ENCODE measurements around the gene PDPN. TPM values are rescaled to one million over a fixed set of nuclear protein-coding genes. Genes with fewer than 3 reads are reported as not detected.

PDPN gene
- total RNA-seq, 2 experiments from 2014 or later, result not detected

DNA sequence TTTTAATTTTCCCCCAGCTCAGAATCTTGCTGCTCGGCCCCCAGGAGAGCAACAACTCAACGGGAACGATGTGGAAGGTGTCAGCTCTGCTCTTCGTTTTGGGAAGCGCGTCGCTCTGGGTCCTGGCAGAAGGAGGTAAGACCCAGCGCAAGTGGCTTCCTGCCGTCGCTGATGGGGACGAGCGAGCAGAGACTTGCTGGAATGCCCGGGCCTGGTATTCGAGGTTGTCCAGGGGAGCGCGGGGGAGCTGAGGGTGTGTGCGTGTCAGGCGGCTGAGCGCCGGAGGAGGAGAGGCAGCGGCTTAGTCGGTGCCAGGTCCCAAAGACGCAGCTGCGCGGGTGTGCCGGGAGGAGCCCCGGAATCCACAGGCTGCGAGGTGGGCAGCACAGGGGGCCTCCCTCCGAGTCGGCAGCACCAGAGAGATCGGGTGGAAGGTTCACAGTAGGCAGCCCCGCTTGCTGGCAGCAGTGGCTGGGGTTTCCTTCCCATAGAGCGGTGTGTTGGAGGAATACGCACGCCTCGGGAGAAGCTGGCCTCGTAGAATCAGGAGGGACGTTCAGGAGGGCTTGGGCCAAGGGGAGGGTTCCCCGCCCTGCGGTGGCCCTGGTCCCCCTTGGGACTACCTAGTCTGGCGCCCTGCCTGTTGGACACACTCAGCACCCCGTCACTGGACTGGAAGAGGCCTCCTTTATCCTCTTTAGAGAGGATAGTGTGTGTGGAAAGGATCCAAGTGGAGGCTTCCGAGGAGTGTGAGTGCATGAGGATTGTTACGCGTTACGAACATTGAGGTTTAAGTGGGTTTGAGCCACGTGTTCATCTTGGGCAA, 547 bp downstream of the PDPN start:
- DNase-seq (no peak), ATAC-seq (ENCODE audit: poor library complexity) (no peak)
- Mint-ChIP-seq H3K27me3 (peaks cover 71% of the 10 kb centered on the region), H3K36me3 (ENCODE audit: low read depth) (no peaks in the 10 kb centered on the region), H3K4me1 (ENCODE audit: low read depth) (no peaks in the 10 kb centered on the region), H3K27ac (no peak overlapping the region), H3K9me3 (no peaks in the 10 kb centered on the region), H3K4me3 (no peak overlapping the region)
- peaks cover 48 to 60% of the 10 kb centered on the region in 2 experiments for H3K27me3 ChIP-seq (ENCODE audit: control insufficient read depth in 1 of 2, insufficient read depth in 2 of 2, low read length in 2 of 2)
- H3K36me3 ChIP-seq (ENCODE audit: insufficient read depth, low read length), result no peaks in the 10 kb centered on the region
- intact Hi-C loops (cut with DNase I, micrococcal nuclease), result no loop called here
- H3K4me1 ChIP-seq (ENCODE audit: insufficient read depth, low read length), result no peaks in the 10 kb centered on the region
- ChIA-PET CTCF (no interaction called here), POLR2A (no interaction called here)
- H3K4me3 ChIP-seq (ENCODE audit: low read length), result no peak overlapping the region
- no peak overlapping the region for H3K27ac ChIP-seq (ENCODE audit: low read depth in 1 of 2, low read length in 2 of 2)
- TF ChIP-seq, protein P1, sequence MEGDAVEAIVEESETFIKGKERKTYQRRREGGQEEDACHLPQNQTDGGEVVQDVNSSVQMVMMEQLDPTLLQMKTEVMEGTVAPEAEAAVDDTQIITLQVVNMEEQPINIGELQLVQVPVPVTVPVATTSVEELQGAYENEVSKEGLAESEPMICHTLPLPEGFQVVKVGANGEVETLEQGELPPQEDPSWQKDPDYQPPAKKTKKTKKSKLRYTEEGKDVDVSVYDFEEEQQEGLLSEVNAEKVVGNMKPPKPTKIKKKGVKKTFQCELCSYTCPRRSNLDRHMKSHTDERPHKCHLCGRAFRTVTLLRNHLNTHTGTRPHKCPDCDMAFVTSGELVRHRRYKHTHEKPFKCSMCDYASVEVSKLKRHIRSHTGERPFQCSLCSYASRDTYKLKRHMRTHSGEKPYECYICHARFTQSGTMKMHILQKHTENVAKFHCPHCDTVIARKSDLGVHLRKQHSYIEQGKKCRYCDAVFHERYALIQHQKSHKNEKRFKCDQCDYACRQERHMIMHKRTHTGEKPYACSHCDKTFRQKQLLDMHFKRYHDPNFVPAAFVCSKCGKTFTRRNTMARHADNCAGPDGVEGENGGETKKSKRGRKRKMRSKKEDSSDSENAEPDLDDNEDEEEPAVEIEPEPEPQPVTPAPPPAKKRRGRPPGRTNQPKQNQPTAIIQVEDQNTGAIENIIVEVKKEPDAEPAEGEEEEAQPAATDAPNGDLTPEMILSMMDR (IDR thresholded peaks at IDR 0.05), result no peak
- H3K9me3 ChIP-seq (ENCODE audit: control insufficient read depth in 1 of 2, insufficient read depth in 1 of 2, low read length in 2 of 2), result peaks cover 0 to 11% of the 10 kb centered on the region in 2 experiments

DNA sequence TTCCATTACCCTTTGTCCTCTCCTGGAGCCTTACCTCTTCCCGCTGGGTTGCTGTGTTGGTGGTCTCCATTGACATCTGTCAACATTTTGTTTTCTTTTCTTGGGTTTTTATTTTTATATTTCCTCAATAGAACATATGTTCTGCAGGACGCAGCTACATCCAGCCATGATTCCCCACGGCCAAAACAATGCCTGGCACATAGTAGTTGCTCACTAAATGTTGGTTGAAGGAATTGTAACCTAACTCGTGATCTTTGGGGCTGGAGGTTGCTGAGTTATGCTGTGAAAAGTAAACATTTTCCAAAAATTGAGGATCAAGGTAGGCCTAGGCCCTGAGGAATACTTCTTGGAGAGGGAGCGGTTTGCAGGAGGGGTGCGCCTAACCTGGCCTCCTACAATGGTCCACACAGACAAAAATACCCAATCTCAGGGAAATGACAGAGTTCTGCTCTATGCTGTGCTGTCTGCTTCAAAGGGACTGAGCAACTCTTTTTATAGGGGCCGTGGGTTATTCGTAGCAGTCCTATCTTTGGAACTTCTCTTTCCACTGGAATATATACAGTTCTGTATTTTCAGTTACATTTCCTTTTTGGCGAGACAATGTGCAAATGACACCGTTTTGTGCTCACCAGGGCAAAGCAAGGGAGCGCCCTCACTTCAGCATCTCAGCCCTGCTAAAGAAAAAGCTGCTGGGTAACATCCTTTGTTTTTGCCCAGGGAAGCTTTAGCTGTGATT, 1.4 kb downstream of the PDPN start:
- Mint-ChIP-seq H3K9me3 (no peaks in the 10 kb centered on the region), H3K4me3 (no peak overlapping the region), H3K27ac (no peak overlapping the region), H3K27me3 (peaks cover 71% of the 10 kb centered on the region), H3K4me1 (ENCODE audit: low read depth) (no peaks in the 10 kb centered on the region), H3K36me3 (ENCODE audit: low read depth) (no peaks in the 10 kb centered on the region)
- ChIA-PET POLR2A (no interaction called here), CTCF (no interaction called here)
- H3K4me1 ChIP-seq (ENCODE audit: insufficient read depth, low read length), result no peaks in the 10 kb centered on the region
- ATAC-seq (ENCODE audit: poor library complexity) (no peak), DNase-seq (no peak)
- H3K27me3 ChIP-seq (ENCODE audit: control insufficient read depth in 1 of 2, insufficient read depth in 2 of 2, low read length in 2 of 2), result peaks cover 48 to 58% of the 10 kb centered on the region in 2 experiments
- H3K27ac ChIP-seq (ENCODE audit: low read depth in 1 of 2, low read length in 2 of 2), result no peak overlapping the region
- no peak overlapping the region for H3K4me3 ChIP-seq (ENCODE audit: low read length)
- intact Hi-C loops (cut with DNase I, micrococcal nuclease), result no loop called here
- TF ChIP-seq, protein P1 (IDR thresholded peaks at IDR 0.05), result no peak
- peaks cover 0 to 11% of the 10 kb centered on the region in 2 experiments for H3K9me3 ChIP-seq (ENCODE audit: control insufficient read depth in 1 of 2, insufficient read depth in 1 of 2, low read length in 2 of 2)
- no peaks in the 10 kb centered on the region for H3K36me3 ChIP-seq (ENCODE audit: insufficient read depth, low read length)

DNA sequence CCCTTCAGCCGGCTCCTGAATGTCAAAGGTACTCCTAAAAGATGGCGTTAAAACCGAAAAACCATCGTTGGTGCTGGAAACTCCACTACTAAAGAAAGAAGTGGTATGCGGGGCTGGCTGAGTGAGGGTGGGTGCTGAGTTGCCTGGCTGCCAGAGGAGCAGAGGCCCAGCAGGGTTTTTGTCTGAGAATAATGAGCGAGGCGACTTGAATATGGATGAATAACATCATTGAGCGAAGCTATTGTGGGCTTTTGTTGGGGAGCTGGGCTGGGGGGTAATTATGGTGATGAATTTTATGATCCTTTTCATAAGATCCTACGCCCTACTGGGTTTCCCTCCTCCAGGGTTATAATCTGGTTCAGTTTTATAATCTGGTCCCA, 2.0 kb downstream of the PDPN start:
- intact Hi-C loops (cut with DNase I, micrococcal nuclease), result no loop called here
- Histone ChIP-seq H3K4me1 (ENCODE audit: insufficient read depth, low read length) (no peaks in the 10 kb centered on the region), H3K9me3 (ENCODE audit: control insufficient read depth in 1 of 2, insufficient read depth in 1 of 2, low read length in 2 of 2) (peaks cover 0 to 11% of the 10 kb centered on the region in 2 experiments), H3K27ac (ENCODE audit: low read depth in 1 of 2, low read length in 2 of 2) (no peak overlapping the region), H3K27me3 (ENCODE audit: control insufficient read depth in 1 of 2, insufficient read depth in 2 of 2, low read length in 2 of 2) (peaks cover 46 to 55% of the 10 kb centered on the region in 2 experiments), H3K4me3 (ENCODE audit: low read length) (no peak overlapping the region), H3K36me3 (ENCODE audit: insufficient read depth, low read length) (no peaks in the 10 kb centered on the region)
- CTCF ChIA-PET, result no interaction called here
- ATAC-seq (ENCODE audit: poor library complexity) (no peak), DNase-seq (no peak)
- Mint-ChIP-seq H3K27ac (no peak overlapping the region), H3K9me3 (no peaks in the 10 kb centered on the region), H3K4me1 (ENCODE audit: low read depth) (no peaks in the 10 kb centered on the region), H3K27me3 (peaks cover 74% of the 10 kb centered on the region), H3K36me3 (ENCODE audit: low read depth) (no peaks in the 10 kb centered on the region), H3K4me3 (no peak overlapping the region)
- TF ChIP-seq, protein P1 (IDR thresholded peaks at IDR 0.05), result no peak
- POLR2A ChIA-PET, result no interaction called here

Measured in CD4-positive, alpha-beta T cell (primary cell).